HG03196 (cell line): Measurements from ENCODE around the gene FAM136A.
"Not testable (repeated sequence)": the region's sequence is repeated elsewhere in the genome, so short reads cannot be mapped to it uniquely, and the experiment has no call there.

Experiments used
- ATAC-seq: cut with Tn5 transposase; IDR thresholded peaks from one replicate; pipeline ENCODE4 v1.9.1; 2021; ENCODE audit not compliant: unreplicated experiment

The FAM136A gene

DNA sequence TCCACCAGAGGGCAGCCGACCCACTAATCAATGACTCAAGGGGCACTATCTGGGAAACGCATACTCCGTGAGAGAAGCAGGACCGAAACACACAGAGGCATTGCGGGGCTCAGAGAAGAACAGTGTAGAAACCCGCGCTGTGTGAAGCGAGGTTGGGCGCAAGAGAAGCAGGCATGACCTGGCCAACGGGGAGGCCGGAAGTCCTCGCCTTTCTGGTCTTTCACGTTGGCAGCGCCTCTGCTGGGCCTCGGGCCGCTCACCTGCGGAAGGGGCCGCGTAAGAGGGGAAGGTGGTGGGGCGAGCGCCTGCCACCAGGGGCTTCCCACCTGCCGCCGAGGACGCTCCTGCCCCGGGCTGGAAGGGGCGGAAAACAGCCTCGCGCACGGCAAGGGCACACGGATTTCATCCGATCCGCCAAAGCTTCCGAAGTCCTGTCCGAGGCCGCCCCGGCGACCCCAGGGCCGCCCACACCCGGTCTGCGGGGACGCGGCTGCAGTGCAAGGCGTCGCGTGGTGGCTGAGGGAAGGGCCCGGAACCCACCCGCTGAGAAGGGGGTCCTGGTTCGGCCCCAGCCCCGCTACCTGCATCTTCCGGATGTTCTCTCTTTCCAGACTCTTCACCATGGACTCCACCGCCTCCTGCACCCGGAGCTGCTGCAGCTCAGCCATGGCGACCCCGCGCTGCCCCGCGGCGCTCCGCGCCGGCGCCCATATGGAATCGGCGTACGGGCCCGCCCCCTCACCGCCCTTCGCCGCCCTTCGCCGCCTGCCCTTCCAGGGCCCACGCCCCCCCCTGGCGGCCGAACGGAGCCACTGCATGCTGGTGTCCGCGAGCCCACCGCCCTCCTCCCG, at the start of gene FAM136A:
FAM136A (minus strand) TSS at position 724 of the 851 bp plus-strand sequence; CDS start at position 668, 56 bp downstream.
- ATAC-seq: peak; percentile 79

GRCh38 chr2:70349921-70350685, 48.2 kb upstream of the FAM136A start:
- ATAC-seq: no peak

DNA sequence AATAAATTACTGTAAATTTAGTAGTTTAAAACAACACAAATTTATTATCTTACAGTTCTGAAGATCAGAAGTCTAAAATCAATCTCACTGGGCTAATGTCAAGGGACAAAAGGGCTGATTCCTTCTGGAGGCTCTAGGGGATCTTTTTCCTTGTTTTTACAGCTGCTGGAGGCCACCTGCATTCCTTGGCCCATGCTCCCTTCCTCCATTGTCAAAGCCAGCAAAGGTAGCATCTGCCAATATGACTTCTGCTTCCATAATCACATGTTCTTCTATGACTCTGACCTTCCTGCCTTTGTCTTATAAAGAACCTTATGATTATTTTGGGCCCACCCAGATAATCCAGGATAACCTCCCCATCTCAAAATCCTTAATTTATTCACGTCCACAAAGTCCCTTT, 46.0 kb upstream of the FAM136A start:
- no peak for ATAC-seq

- no peak for ATAC-seq
Measured at GRCh38 chr2:70344195-70344594, 42.3 kb upstream of the FAM136A start.

- ATAC-seq: no peak
Measured at GRCh38 chr2:70341477-70341765, 39.6 kb upstream of the FAM136A start.

DNA sequence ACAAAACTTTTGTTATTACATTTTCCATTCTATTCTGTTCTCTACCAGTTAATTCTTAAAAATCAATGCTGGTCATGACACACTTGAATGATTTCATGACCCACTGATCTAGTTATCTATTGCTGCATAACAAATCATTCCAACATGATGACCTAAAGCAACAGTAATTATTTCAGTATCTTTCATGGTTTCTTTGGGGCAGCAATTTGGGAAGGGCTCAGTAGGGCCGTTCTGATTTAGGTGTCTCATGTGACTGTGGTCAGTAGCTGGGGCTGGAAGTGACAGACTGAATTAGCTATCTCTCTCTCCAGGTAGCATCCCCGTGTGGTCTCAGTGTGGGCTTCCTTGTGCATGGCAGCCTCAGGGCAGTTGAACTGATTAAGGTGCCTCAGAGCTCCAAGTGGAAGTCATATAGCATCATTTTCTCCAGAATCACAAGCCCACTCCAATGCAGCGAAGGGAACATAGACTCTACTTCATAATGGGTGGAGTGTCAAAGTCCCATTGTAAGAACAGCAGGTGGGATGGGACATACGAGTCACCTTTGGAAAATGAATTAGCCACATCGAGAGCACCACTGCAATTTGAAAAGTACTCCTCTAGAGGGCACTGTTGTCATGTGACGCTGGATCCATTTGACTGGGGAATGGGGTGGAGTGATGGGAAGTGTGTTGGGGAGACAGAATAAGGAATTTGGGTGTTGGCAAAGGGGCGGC, 39.1 kb upstream of the FAM136A start:
- no peak for ATAC-seq

- no peak for ATAC-seq
Measured at GRCh38 chr2:70340075-70340474, 38.2 kb upstream of the FAM136A start.

- no peak for ATAC-seq
Measured at GRCh38 chr2:70336552-70336951, 34.7 kb upstream of the FAM136A start.

DNA sequence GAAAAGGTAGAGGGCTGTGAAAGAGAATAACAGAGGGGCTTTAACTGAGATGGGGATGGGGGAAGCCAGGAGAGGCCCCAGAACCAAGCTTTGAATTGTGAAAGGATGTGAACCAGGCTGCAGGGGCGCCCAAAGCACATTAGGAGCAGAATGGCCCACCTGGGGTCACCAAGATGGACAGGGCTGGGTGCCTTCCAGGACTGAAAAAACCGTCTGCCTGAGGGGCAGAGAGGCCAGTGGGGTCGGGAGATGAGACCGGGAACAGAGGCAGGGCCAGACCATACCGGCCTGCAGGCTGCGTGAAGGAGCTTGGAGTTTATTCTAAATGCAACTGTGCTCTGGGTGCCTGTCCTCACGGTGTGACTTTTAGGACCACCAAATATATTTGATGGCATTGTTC, 29.1 kb upstream of the FAM136A start:
- ATAC-seq: no peak

GRCh38 chr2:70330476-70330875, 28.6 kb upstream of the FAM136A start:
- no peak for ATAC-seq

GRCh38 chr2:70328921-70329561, 27.2 kb upstream of the FAM136A start:
- ATAC-seq: no peak

DNA sequence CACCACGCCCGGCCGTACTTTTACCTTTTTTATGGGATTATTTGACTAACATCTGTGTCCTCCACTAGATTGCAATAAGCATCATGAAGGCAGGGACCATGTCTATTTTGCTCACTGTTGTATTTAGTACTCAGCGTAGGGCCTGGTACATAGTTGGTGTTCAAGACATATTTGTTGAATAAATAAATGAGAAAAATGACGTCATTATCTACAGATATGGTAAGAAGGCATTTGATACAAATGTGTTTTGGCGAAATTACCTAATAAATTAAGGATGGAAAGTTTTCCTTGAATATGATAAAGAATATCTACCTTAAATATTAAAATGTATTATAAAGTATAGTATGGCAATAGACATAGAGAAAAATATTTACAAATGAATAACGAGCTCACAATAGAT, 24.0 kb upstream of the FAM136A start:
- ATAC-seq: no peak

- no peak for ATAC-seq
Measured at GRCh38 chr2:70322518-70322917, 20.7 kb upstream of the FAM136A start.

DNA sequence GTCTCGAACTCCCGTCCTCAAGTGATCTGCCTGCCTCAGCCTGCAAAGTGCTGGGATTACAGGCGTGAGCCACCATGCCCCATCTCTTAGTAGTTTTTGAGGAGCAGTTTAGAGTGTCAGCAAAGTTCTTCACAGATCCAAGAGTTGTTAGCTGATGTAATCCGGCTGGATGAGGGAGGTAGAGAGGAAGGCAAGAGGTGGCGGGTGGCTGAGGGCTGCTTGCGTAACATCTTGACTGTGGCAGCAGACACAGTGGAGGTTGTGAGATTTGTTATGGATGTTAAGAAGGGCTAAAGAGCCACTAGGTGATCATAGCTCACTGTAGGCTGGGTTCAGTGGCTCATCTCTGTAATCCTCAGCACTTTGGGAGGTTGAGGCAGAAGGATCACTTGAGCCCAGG, 19.5 kb upstream of the FAM136A start:
- ATAC-seq: no peak

DNA sequence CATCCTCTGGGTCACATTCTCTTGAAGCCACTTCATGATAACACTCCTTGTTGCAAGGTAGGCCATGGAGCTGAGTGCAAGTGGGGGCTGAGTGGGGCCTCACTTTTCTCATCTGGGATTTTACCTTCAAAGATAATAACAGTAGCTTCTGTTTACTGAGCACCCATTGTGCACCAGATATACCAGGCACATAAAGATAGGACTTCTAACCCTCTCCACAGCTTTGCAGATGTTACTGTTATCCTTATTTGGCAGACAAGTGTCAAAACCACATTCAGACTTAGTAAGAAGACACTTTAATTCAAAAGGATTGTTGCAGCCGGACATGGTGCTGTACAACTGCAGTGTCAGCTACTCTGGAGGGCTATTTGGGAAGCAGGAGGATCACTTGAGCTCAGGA, 12.8 kb upstream of the FAM136A start:
- ATAC-seq: no peak

DNA sequence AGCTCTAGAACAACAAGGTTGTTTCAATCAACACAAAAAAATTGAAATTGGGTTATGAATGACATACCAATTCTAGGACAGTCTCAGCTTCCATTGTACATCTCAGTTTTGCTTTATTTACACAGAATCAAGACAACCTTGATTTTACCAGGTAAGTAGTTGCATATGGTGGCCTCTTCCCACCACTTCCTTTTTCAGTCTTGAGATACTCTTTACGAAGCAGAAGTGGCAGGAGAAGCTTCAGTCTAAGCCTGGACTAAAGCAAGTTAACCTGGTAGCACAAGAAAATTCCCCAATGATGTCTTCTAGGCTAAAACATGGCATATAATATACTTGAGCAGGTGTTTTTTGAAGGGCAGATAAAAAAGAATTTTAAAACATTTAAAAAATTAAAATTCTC, 10.7 kb upstream of the FAM136A start:
- no peak for ATAC-seq

DNA sequence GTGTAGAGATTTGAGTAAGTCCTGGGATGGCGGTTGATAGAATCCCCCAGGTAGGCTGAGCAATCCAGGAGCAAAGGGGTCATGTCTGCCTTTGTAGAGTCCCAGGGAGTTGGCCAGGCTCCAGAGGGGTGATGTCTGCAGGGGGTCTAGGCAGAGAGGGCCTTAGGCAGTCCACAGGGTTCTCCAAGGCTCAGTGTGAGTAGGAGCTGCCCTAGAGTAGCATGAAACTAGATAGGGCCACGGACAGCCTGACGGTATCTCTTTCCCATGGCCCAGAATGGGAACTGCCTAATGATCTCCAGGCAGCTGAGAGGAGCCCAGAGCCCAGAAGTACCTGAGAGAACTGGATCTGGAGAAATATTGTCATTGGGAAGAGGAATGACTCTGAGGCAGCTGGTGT, 9.0 kb upstream of the FAM136A start:
- ATAC-seq: no peak

GRCh38 chr2:70305531-70305930, 3.7 kb upstream of the FAM136A start:
- no peak for ATAC-seq

DNA sequence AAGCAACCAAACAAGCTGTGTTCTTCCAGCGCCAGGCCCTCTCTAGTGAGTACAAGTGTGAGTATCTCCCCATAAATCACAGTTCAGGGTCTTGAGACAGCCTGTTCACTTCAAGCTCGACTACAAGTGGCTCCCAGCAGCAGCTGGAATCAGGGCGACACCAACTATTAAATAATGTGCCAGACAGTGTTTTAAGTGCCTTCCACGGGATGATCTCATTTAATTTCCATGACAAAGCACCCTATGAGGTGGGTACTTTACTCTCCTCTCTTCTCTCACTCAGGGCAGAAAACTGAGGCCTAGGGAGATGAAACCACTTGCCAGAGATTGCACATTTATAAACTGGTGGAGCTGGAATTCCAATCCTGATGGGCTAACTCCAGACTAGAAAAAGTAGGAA, 2.6 kb upstream of the FAM136A start:
- ATAC-seq: no peak

DNA sequence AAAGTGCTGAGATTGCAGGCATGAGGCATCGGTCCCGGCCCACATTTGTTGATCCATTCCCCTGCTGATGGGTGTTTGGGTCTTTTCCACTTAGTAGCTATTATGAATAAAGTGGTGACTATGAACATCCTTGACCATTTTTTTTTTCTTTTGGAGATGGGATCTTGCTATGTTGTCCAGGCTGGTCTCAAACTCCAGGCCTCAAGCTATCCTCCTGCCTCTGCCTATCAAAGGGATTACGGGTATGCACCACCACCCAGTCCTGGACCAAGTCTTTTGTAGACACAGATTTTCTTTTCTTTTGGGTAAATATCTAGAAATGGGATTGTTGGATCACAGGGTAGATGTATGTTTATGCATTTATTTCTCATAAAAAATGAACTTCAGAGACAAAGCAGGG, 1.3 kb upstream of the FAM136A start:
- no peak for ATAC-seq

GRCh38 chr2:70302195-70302546, 304 bp upstream of the FAM136A start:
- ATAC-seq: not testable (repeated sequence)
